Measurements from ENCODE around the gene KCNK5.

The KCNK5 gene

GRCh38 chr6:39214846-39215639 lies 14.2 kb downstream of the KCNK5 start:
- DNase-seq = no peak

- DNase-seq = no peak
These were observed 15.0 kb downstream of the KCNK5 start for GRCh38 chr6:39214120-39214813.

- DNase-seq = no peak
These were observed 15.9 kb downstream of the KCNK5 start for GRCh38 chr6:39213195-39213920.

- DNase-seq = no peak
These were observed 18.1 kb downstream of the KCNK5 start for GRCh38 chr6:39211183-39211582.

- DNase-seq = no peak
These were observed 18.8 kb downstream of the KCNK5 start for GRCh38 chr6:39210450-39210849.

- no peak for DNase-seq
These were observed 19.4 kb downstream of the KCNK5 start for GRCh38 chr6:39209911-39210310.

- DNase-seq = no peak
These were observed 19.9 kb downstream of the KCNK5 start for GRCh38 chr6:39209360-39209811.

GRCh38 chr6:39208223-39208739 lies 21.0 kb downstream of the KCNK5 start:
- no peak for DNase-seq

- DNase-seq = no peak
These were observed 21.7 kb downstream of the KCNK5 start for GRCh38 chr6:39207416-39208222.

- no peak for DNase-seq
These were observed 23.0 kb downstream of the KCNK5 start for GRCh38 chr6:39206250-39206721.

GRCh38 chr6:39204646-39205244 lies 24.5 kb downstream of the KCNK5 start:
- DNase-seq = no peak

- no peak for DNase-seq
These were observed 25.1 kb downstream of the KCNK5 start for GRCh38 chr6:39204160-39204495.

GRCh38 chr6:39203436-39204159 lies 25.7 kb downstream of the KCNK5 start:
- DNase-seq = no peak

- no peak for DNase-seq
These were observed 27.1 kb downstream of the KCNK5 start for GRCh38 chr6:39202166-39202565.

GRCh38 chr6:39200498-39201020 lies 28.7 kb downstream of the KCNK5 start:
- no peak for DNase-seq

GRCh38 chr6:39199976-39200375 lies 29.3 kb downstream of the KCNK5 start:
- no peak for DNase-seq

GRCh38 chr6:39199231-39199940 lies 29.9 kb downstream of the KCNK5 start:
- DNase-seq = no peak

GRCh38 chr6:39198528-39198927 lies 30.7 kb downstream of the KCNK5 start:
- no peak for DNase-seq

GRCh38 chr6:39197922-39198500 lies 31.3 kb downstream of the KCNK5 start:
- no peak for DNase-seq

- DNase-seq = no peak
These were observed 31.8 kb downstream of the KCNK5 start for GRCh38 chr6:39197521-39197920.

All from CD4-positive, alpha-beta T cell treated with Interleukin-15 for 1 hour (primary cell).